ENCODE measurements around the gene FADD.

DNA sequence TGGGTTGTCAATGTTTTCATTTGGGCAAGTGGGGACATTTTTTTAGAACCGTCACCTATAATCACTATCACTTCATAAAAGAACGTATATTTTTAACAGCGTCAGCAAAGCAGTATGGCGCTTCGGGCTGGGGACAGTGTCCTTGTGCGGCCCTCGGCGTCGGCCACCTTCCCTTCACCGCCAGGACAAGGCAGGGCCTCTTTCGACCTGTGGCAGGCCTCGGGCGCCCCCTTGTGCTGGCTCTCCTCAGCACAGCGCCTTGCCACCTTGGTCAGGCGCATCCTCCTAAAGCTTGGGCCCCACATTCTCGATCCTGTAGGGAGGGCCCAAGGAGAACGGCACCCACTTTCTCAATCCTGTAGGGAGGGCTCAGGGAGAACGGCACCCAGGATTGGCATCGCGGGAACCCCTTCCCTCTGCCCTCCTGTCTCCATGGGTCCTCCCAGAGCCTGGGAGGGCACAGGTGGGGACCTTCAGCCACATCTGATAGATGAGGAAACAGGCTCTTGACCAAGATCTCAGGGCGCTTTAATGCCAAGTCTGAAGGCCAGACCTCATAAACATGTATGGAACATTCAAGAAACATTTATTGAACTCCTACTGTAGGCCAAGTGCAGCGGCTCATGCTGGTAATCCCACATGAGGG is 11.5 kb upstream of the FADD start:
- TF ChIP-seq CSRNP3 (CRISPR knock-in tag; IDR thresholded peaks at IDR 0.05): no peak
- TF ChIP-seq GLIS3 (CRISPR knock-in tag; IDR thresholded peaks at IDR 0.05): no peak
- TF ChIP-seq ZFP30 (CRISPR knock-in tag; IDR thresholded peaks at IDR 0.05): no peak
- TF ChIP-seq, protein P1, sequence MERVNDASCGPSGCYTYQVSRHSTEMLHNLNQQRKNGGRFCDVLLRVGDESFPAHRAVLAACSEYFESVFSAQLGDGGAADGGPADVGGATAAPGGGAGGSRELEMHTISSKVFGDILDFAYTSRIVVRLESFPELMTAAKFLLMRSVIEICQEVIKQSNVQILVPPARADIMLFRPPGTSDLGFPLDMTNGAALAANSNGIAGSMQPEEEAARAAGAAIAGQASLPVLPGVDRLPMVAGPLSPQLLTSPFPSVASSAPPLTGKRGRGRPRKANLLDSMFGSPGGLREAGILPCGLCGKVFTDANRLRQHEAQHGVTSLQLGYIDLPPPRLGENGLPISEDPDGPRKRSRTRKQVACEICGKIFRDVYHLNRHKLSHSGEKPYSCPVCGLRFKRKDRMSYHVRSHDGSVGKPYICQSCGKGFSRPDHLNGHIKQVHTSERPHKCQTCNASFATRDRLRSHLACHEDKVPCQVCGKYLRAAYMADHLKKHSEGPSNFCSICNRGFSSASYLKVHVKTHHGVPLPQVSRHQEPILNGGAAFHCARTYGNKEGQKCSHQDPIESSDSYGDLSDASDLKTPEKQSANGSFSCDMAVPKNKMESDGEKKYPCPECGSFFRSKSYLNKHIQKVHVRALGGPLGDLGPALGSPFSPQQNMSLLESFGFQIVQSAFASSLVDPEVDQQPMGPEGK (CRISPR knock-in tag; IDR thresholded peaks at IDR 0.05; ENCODE audit: borderline replicate concordance): no peak
- no peak for TF ChIP-seq TOX (CRISPR knock-in tag; IDR thresholded peaks at IDR 0.05; ENCODE audit: borderline replicate concordance)
- TF ChIP-seq TSHZ2 (CRISPR knock-in tag; IDR thresholded peaks at IDR 0.05): no peak
- TF ChIP-seq ZC3H10 (CRISPR knock-in tag; IDR thresholded peaks at IDR 0.05): no peak
- no peak for TF ChIP-seq RARB (CRISPR knock-in tag; IDR thresholded peaks at IDR 0.05)
- no peak for TF ChIP-seq ISL1 (CRISPR knock-in tag; IDR thresholded peaks at IDR 0.05)
- no peak for TF ChIP-seq OSR1 (CRISPR knock-in tag; IDR thresholded peaks at IDR 0.05)
- TF ChIP-seq ZFP3 (CRISPR knock-in tag; IDR thresholded peaks at IDR 0.05): no peak
- TF ChIP-seq, protein P2, sequence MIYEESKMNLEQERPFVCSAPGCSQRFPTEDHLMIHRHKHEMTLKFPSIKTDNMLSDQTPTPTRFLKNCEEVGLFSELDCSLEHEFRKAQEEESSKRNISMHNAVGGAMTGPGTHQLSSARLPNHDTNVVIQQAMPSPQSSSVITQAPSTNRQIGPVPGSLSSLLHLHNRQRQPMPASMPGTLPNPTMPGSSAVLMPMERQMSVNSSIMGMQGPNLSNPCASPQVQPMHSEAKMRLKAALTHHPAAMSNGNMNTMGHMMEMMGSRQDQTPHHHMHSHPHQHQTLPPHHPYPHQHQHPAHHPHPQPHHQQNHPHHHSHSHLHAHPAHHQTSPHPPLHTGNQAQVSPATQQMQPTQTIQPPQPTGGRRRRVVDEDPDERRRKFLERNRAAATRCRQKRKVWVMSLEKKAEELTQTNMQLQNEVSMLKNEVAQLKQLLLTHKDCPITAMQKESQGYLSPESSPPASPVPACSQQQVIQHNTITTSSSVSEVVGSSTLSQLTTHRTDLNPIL (CRISPR knock-in tag; IDR thresholded peaks at IDR 0.05; ENCODE audit: low read depth): no peak
- TF ChIP-seq PPARA (CRISPR knock-in tag; IDR thresholded peaks at IDR 0.05; ENCODE audit: borderline replicate concordance): no peak
